ENCODE results near the gene TPO.

DNA sequence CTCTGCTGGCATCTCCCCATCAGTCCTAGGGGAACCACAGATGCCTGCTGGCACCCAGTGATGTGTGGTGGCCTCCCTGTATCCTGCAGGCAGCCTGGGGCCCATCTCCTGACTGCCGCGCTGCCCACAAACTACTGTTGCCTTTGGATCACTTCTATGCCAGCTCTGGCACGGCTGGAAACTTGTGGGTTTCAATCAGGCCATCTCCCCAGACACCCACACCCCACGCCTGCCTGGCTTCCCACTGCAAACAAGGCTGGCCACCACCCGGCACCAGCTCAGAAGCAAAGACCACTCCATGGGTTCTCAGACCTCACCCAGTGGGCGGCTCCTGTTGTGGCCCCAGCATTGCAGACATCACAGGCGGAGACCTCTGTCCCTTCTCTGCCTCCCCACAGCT, 15.1 kb upstream of the TPO start:
- TF ChIP-seq, protein P1, sequence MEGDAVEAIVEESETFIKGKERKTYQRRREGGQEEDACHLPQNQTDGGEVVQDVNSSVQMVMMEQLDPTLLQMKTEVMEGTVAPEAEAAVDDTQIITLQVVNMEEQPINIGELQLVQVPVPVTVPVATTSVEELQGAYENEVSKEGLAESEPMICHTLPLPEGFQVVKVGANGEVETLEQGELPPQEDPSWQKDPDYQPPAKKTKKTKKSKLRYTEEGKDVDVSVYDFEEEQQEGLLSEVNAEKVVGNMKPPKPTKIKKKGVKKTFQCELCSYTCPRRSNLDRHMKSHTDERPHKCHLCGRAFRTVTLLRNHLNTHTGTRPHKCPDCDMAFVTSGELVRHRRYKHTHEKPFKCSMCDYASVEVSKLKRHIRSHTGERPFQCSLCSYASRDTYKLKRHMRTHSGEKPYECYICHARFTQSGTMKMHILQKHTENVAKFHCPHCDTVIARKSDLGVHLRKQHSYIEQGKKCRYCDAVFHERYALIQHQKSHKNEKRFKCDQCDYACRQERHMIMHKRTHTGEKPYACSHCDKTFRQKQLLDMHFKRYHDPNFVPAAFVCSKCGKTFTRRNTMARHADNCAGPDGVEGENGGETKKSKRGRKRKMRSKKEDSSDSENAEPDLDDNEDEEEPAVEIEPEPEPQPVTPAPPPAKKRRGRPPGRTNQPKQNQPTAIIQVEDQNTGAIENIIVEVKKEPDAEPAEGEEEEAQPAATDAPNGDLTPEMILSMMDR (IDR thresholded peaks at IDR 0.05) = no peak
- no peak for TF ChIP-seq TCF7L2 (IDR thresholded peaks at IDR 0.05; ENCODE audit: low read depth, low read length)

Data from Panc1 (cell line).